OCI-LY3 (cell line): Measurements from ENCODE around the gene CAPN14.

Experiments
- H2AFZ ChIP-seq: fragments of 200-600, 300-600 bp; shearing (Covaris generic); 2 replicates; pipeline ENCODE4 v1.6.0; 2014; ENCODE audit warnings: antibody characterized with exemption, low read depth, low read length
- H3K27ac ChIP-seq: fragments of 200-600, 300-600 bp; sonication (generic); 2 replicates; pipeline ENCODE4 v1.5.1; 2014; ENCODE audit warnings: mild to moderate bottlenecking, low read length, moderate library complexity, mixed read lengths
- H3K27me3 ChIP-seq: fragments of 200-600, 300-600 bp; sonication (generic); 2 replicates; pipeline ENCODE4 v1.6.1; 2014; ENCODE audit warnings: low read depth, low read length, mixed read lengths
- H3K36me3 ChIP-seq: fragments of 200-600, 300-600 bp; sonication (generic); replicated peaks from 2 replicates; pipeline ENCODE3; 2014; ENCODE audit warnings: low read depth, low read length, mixed read lengths
- H3K4me1 ChIP-seq: fragments of 300-600, 200-600 bp; sonication (generic); 2 replicates; pipeline ENCODE4 v1.6.1; 2014; ENCODE audit warnings: low read length, mixed read lengths
- H3K4me2 ChIP-seq: fragments of 200-600, 300-600 bp; sonication (generic); 2 replicates; pipeline ENCODE4 v1.6.1; 2014; ENCODE audit warnings: low read length, mixed read lengths
- H3K4me3 ChIP-seq: fragments of 300-600, 200-600 bp; sonication (generic); 2 replicates; pipeline ENCODE4 v1.5.1; 2014; ENCODE audit warnings: antibody characterized with exemption, mild to moderate bottlenecking, low read length, moderate library complexity
- H3K79me2 ChIP-seq: fragments of 300-600, 200-600 bp; shearing (Covaris generic); 2 replicates; pipeline ENCODE4 v1.6.1; 2014; ENCODE audit warnings: mild to moderate bottlenecking, low read length, mixed read lengths
- H3K9ac ChIP-seq: fragments of 300-600, 200-600 bp; shearing (Covaris generic); 2 replicates; pipeline ENCODE4 v1.6.0; 2014; ENCODE audit warnings: mild to moderate bottlenecking, low read length, moderate library complexity
- H3K9me3 ChIP-seq: fragments of 200-600, 300-600 bp; shearing (Covaris generic); 2 replicates; pipeline ENCODE4 v1.6.1; 2014; ENCODE audit warnings: low read length, mixed read lengths; ENCODE audit not compliant: insufficient read depth
- H4K20me1 ChIP-seq: fragments of 200-600, 300-600 bp; sonication (generic); 2 replicates; pipeline ENCODE4 v1.6.1; 2016; ENCODE audit warnings: low read length, mixed read lengths; ENCODE audit not compliant: insufficient read depth
- EZH2phosphoT487 ChIP-seq: fragments of 200-600 bp; shearing (Covaris generic); IDR thresholded peaks from 2 replicates; pipeline ENCODE4 v1.6.1; 2018; ENCODE audit warnings: antibody characterized with exemption, mixed run types, low read depth
- TF ChIP-seq, protein P1 (sequence below): fragments of 200-600, 300-600 bp; sonication (generic); IDR thresholded peaks from 2 replicates; pipeline ENCODE4 v1.5.1; 2014; ENCODE audit warnings: antibody characterized with exemption, low read length, low read depth

The CAPN14 gene

DNA sequence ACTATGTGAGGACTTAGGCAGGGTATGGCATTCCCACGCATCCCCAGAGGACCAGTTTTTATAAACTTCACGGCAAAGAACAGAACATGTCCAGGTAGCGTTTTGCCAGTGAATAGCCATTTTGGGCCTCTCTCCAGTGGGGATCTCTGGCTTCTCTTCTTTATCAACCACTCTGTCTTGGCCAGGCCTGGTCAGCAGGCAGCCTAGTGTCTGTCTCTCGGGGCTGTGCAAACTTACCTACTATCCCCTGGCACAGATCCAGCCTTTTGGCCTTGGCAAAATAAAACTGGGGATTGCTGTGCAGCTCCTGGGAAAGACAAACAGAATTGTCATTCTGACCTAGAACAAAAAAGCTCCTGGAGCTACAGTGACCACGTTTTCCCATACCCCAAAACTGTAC, 14.5 kb downstream of the CAPN14 start:
- Histone ChIP-seq H3K4me1 (peaks cover 2% of the 10 kb centered on the region), H3K4me2 (no peak overlapping the region), H3K36me3 (no peaks in the 10 kb centered on the region), H3K4me3 (no peak overlapping the region), H3K9me3 (no peaks in the 10 kb centered on the region), H4K20me1 (no peaks in the 10 kb centered on the region), H3K27ac (no peak overlapping the region), H3K79me2 (no peaks in the 10 kb centered on the region), H3K27me3 (no peaks in the 10 kb centered on the region), H2AFZ (no peak overlapping the region), H3K9ac (no peak overlapping the region)
- TF ChIP-seq EZH2phosphoT487 = no peak
- TF ChIP-seq, protein P1, sequence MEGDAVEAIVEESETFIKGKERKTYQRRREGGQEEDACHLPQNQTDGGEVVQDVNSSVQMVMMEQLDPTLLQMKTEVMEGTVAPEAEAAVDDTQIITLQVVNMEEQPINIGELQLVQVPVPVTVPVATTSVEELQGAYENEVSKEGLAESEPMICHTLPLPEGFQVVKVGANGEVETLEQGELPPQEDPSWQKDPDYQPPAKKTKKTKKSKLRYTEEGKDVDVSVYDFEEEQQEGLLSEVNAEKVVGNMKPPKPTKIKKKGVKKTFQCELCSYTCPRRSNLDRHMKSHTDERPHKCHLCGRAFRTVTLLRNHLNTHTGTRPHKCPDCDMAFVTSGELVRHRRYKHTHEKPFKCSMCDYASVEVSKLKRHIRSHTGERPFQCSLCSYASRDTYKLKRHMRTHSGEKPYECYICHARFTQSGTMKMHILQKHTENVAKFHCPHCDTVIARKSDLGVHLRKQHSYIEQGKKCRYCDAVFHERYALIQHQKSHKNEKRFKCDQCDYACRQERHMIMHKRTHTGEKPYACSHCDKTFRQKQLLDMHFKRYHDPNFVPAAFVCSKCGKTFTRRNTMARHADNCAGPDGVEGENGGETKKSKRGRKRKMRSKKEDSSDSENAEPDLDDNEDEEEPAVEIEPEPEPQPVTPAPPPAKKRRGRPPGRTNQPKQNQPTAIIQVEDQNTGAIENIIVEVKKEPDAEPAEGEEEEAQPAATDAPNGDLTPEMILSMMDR = no peak

DNA sequence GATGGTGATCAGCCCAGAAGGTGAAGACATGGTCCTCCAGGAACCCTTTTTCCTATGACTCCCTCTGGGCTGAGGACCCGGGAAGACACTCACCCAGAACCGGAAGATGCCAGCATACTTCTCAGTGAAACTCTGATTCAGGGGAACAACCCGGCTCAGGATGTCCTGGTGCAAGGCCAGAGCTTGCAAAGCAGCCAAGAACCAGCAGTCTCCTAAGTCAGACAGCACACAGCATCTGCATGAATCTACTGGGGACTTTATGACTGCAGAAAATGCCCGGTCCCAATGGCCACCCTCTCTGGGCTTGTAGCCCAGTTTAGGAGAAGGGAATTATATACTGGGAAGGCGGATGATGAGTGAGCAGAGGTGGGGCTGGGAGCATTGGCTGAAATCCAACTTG, 15.3 kb downstream of the CAPN14 start:
- Histone ChIP-seq H3K4me3 (no peak overlapping the region), H3K4me2 (no peak overlapping the region), H3K36me3 (no peaks in the 10 kb centered on the region), H3K79me2 (no peaks in the 10 kb centered on the region), H3K4me1 (no peaks in the 10 kb centered on the region), H3K27me3 (no peaks in the 10 kb centered on the region), H3K27ac (no peak overlapping the region), H3K9ac (no peak overlapping the region), H2AFZ (no peak overlapping the region), H4K20me1 (no peaks in the 10 kb centered on the region), H3K9me3 (no peaks in the 10 kb centered on the region)
- TF ChIP-seq, protein P1 = no peak
- no peak for TF ChIP-seq EZH2phosphoT487

DNA sequence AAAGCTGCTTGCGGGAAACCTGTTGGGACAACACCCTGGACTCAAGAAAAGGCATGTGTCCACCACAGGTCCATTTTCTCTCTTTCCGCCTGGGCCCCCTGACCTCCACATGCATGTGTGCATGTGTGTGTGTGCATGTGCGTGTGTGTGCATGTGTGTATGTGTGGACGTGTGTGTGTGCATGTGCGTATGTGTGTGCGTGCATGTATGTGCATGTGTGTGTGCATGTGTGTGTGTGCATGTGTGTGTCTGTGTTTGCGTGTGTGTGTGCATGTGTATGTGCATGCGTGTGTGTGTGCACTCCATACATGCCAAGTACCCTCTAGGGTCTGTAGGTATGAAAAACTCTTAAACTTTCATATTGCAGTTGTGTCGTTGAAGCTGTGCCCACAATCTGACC, 16.3 kb downstream of the CAPN14 start:
- no peaks in the 10 kb centered on the region for H4K20me1 ChIP-seq

DNA sequence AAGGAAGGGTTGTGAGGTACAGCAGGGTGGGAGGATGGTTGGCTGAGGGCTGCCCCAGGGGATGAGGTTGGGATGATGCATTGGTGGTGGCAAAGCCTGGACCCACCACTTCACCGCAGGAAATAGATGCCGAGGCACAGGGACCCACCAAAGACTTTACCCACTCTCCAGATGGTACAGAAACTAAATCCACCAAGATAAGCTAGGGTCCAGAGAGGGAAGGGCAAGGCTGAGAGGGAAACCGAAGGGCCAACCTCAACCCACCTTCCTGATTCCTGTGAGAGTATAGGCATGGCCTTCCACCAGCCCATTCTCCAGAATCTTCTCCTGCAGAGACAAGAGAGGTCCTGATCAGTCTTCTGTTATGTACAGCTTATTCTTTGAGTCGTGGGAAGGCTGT, 18.1 kb downstream of the CAPN14 start:
- Histone ChIP-seq H3K4me1 (no peaks in the 10 kb centered on the region), H3K4me2 (no peak overlapping the region), H3K9me3 (no peaks in the 10 kb centered on the region), H3K79me2 (no peaks in the 10 kb centered on the region), H3K9ac (no peak overlapping the region), H3K36me3 (no peaks in the 10 kb centered on the region), H2AFZ (no peak overlapping the region), H3K27me3 (no peaks in the 10 kb centered on the region), H3K4me3 (no peak overlapping the region), H4K20me1 (no peaks in the 10 kb centered on the region), H3K27ac (no peak overlapping the region)
- TF ChIP-seq EZH2phosphoT487 = no peak
- TF ChIP-seq, protein P1 = no peak

More for the DNA sequence above, 16.3 kb downstream of the CAPN14 start:
- Histone ChIP-seq H3K27ac (no peak overlapping the region), H3K79me2 (no peaks in the 10 kb centered on the region), H3K4me1 (no peaks in the 10 kb centered on the region), H3K36me3 (no peaks in the 10 kb centered on the region), H3K4me3 (no peak overlapping the region), H3K9me3 (no peaks in the 10 kb centered on the region), H2AFZ (no peak overlapping the region), H3K27me3 (no peaks in the 10 kb centered on the region), H3K9ac (no peak overlapping the region), H3K4me2 (no peak overlapping the region)
- TF ChIP-seq, protein P1 = no peak
- no peak for TF ChIP-seq EZH2phosphoT487
